ENCODE measurements around the gene RHOG.

The RHOG gene

DNA sequence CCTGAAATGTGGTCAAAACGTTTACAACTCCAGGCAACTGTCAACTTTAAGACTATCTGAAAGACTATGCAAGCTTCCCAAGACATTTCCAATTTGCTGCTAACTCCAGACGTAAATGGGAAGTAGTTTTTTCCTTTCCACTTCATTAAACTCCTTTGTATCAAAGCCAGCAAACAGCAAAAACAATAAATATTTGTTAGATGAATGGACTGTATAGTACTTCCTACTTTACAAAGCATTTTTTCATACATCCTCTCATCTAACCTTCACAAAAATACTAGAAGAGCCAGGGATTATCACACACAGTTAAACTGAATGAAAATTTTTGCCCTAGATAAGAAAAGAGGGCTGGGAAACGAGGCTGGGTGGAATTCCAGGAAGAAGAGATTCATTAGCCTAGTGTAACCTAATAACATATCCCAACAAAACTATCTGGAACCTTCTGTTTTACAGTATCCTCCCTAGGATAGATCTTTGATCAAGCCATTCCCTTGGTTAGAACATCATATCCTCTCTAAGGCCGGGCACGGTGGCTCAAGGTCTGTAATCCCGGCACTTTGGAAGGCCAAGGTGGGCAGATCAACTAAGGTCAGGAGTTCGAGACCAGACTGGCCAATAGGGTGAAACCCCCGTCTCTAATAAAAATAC, 53.9 kb downstream of the RHOG start:
- Histone ChIP-seq H3K27me3 (ENCODE audit: low read depth, low read length) (no peaks in the 10 kb centered on the region), H3K4me1 (ENCODE audit: low read length) (peaks cover 19% of the 10 kb centered on the region), H3K4me2 (ENCODE audit: low read length) (no peak overlapping the region), H3K79me2 (ENCODE audit: low read length) (peaks cover 100% of the 10 kb centered on the region), H3K36me3 (replicated peaks; ENCODE audit: low read depth, low read length) (peaks cover 17% of the 10 kb centered on the region), H3K27ac (ENCODE audit: low read length) (no peak overlapping the region), H2AFZ (ENCODE audit: low read depth, low read length) (no peak overlapping the region), H3K9me3 (ENCODE audit: insufficient read depth, low read length) (no peaks in the 10 kb centered on the region), H3K4me3 (ENCODE audit: low read length) (no peak overlapping the region), H4K20me1 (ENCODE audit: insufficient read depth, low read length) (peaks cover 66% of the 10 kb centered on the region), H3K9ac (ENCODE audit: low read length) (no peak overlapping the region)
- TF ChIP-seq CTCF (IDR thresholded peaks at IDR 0.05; ENCODE audit: low read depth, low read length), result no peak
- TF ChIP-seq EZH2phosphoT487 (IDR thresholded peaks at IDR 0.05; ENCODE audit: low read depth), result no peak

- H3K9me3 ChIP-seq (ENCODE audit: insufficient read depth, low read length), result no peaks in the 10 kb centered on the region
- no peak overlapping the region for H3K27ac ChIP-seq (ENCODE audit: low read length)
- H2AFZ ChIP-seq (ENCODE audit: low read depth, low read length), result no peak overlapping the region
- H3K4me2 ChIP-seq (ENCODE audit: low read length), result no peak overlapping the region
- H3K36me3 ChIP-seq (replicated peaks; ENCODE audit: low read depth, low read length), result peaks cover 32% of the 10 kb centered on the region
- H3K27me3 ChIP-seq (ENCODE audit: low read depth, low read length), result no peaks in the 10 kb centered on the region
- H3K4me3 ChIP-seq (ENCODE audit: low read length), result no peak overlapping the region
- no peak overlapping the region for H3K9ac ChIP-seq (ENCODE audit: low read length)
- peaks cover 87% of the 10 kb centered on the region for H3K79me2 ChIP-seq (ENCODE audit: low read length)
- TF ChIP-seq CTCF (IDR thresholded peaks at IDR 0.05; ENCODE audit: low read depth, low read length) (no peak), EZH2phosphoT487 (IDR thresholded peaks at IDR 0.05; ENCODE audit: low read depth) (no peak)
- peaks cover 49% of the 10 kb centered on the region for H4K20me1 ChIP-seq (ENCODE audit: insufficient read depth, low read length)
- peaks cover 19% of the 10 kb centered on the region for H3K4me1 ChIP-seq (ENCODE audit: low read length)
Measured at GRCh38 chr11:3783611-3784010, 57.1 kb downstream of the RHOG start.

DNA sequence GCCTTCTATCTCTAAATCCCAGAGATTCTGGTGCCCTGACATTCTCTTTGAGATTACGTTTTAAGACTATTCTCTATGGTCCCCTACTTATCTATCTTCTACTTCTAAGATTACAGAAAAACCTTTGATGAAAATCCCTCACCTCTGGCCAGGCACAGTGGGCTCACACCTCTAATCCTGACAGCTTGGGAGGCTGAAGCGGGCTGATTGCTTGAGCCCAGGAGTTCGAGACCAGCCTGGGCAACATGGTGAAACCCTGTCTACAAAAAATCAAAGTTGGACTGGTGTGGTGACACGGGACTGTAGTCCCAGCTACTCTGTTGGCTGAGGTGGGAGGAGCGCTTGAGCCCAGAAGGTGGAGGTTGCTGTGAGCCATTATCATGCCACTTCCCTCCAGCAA, 57.8 kb downstream of the RHOG start:
- Histone ChIP-seq H2AFZ (ENCODE audit: low read depth, low read length) (no peak overlapping the region), H3K9me3 (ENCODE audit: insufficient read depth, low read length) (no peaks in the 10 kb centered on the region), H3K36me3 (replicated peaks; ENCODE audit: low read depth, low read length) (peaks cover 38% of the 10 kb centered on the region), H3K9ac (ENCODE audit: low read length) (no peak overlapping the region), H3K79me2 (ENCODE audit: low read length) (peaks cover 86% of the 10 kb centered on the region), H3K4me2 (ENCODE audit: low read length) (no peak overlapping the region), H3K4me1 (ENCODE audit: low read length) (peaks cover 19% of the 10 kb centered on the region), H3K27me3 (ENCODE audit: low read depth, low read length) (no peaks in the 10 kb centered on the region), H3K4me3 (ENCODE audit: low read length) (no peak overlapping the region), H3K27ac (ENCODE audit: low read length) (no peak overlapping the region), H4K20me1 (ENCODE audit: insufficient read depth, low read length) (peaks cover 43% of the 10 kb centered on the region)
- TF ChIP-seq EZH2phosphoT487 (IDR thresholded peaks at IDR 0.05; ENCODE audit: low read depth), result no peak
- no peak for TF ChIP-seq CTCF (IDR thresholded peaks at IDR 0.05; ENCODE audit: low read depth, low read length)

DNA sequence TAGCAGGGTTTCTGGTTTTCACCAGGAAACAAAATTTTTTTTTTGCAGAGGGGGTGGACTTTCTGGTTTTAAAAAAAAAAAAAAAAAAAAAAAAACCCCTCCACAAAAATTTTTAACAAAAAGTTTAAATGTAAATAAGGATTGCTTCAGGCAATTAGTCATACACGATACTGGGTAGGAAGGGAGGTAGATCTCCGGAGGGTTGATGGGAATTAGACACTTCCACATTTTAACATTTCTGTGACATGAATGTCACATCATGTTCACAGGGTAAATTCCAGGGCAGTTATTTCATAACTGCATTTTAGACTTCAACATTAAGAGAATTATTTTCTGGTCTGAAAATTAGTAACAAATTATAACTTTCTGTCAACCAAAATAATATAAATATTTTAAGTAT, 59.3 kb downstream of the RHOG start:
- Histone ChIP-seq H3K9ac (ENCODE audit: low read length) (no peak overlapping the region), H4K20me1 (ENCODE audit: insufficient read depth, low read length) (peaks cover 32% of the 10 kb centered on the region), H3K4me3 (ENCODE audit: low read length) (no peak overlapping the region), H3K4me1 (ENCODE audit: low read length) (peaks cover 13% of the 10 kb centered on the region), H3K27ac (ENCODE audit: low read length) (no peak overlapping the region), H3K36me3 (replicated peaks; ENCODE audit: low read depth, low read length) (peaks cover 48% of the 10 kb centered on the region), H3K79me2 (ENCODE audit: low read length) (peaks cover 70% of the 10 kb centered on the region), H2AFZ (ENCODE audit: low read depth, low read length) (no peak overlapping the region), H3K9me3 (ENCODE audit: insufficient read depth, low read length) (no peaks in the 10 kb centered on the region), H3K4me2 (ENCODE audit: low read length) (no peak overlapping the region), H3K27me3 (ENCODE audit: low read depth, low read length) (no peaks in the 10 kb centered on the region)
- no peak for TF ChIP-seq CTCF (IDR thresholded peaks at IDR 0.05; ENCODE audit: low read depth, low read length)
- TF ChIP-seq EZH2phosphoT487 (IDR thresholded peaks at IDR 0.05; ENCODE audit: low read depth), result no peak
